Stimulated activated CD4-positive, alpha-beta T cell treated with anti-CD3 and anti-CD28 coated beads, Interleukin-2, amount 100 ng/mL, for 4 hours (primary cell): ENCODE measurements around the gene LYST.
"Not testable (repeated sequence)": the region's sequence is repeated elsewhere in the genome, so short reads cannot be mapped to it uniquely, and the experiment has no call there.

ENCODE experiments used
- DNase-seq: peaks from one replicate; pipeline ENCODE4 v3.0.0-alpha.2; 2020; ENCODE audit warnings: low read depth

The LYST gene

GRCh38 chr1:235822685-235823084, 44.0 kb downstream of the LYST start:
- no peak for DNase-seq

GRCh38 chr1:235821361-235821981, 45.2 kb downstream of the LYST start:
- DNase-seq = no peak

GRCh38 chr1:235820061-235820460, 46.6 kb downstream of the LYST start:
- no peak for DNase-seq

- DNase-seq = no peak
Measured at GRCh38 chr1:235818632-235819136, 48.0 kb downstream of the LYST start.

- DNase-seq = no peak
Measured at GRCh38 chr1:235817101-235817728, 49.5 kb downstream of the LYST start.

GRCh38 chr1:235809688-235810397, 56.9 kb downstream of the LYST start:
- DNase-seq = no peak

- DNase-seq = no peak
Measured at GRCh38 chr1:235808223-235808622, 58.5 kb downstream of the LYST start.

- DNase-seq = no peak
Measured at GRCh38 chr1:235806123-235806522, 60.6 kb downstream of the LYST start.

GRCh38 chr1:235802573-235803346, 63.9 kb downstream of the LYST start:
- DNase-seq = no peak

- DNase-seq = no peak
Measured at GRCh38 chr1:235799264-235799663, 67.4 kb downstream of the LYST start.

GRCh38 chr1:235791532-235792060, 75.1 kb downstream of the LYST start:
- no peak for DNase-seq

GRCh38 chr1:235790123-235790522, 76.6 kb downstream of the LYST start:
- no peak for DNase-seq

GRCh38 chr1:235786227-235786898, 80.3 kb downstream of the LYST start:
- not testable (repeated sequence) for DNase-seq

GRCh38 chr1:235784950-235785349, 81.8 kb downstream of the LYST start:
- DNase-seq = no peak

GRCh38 chr1:235783148-235783776, 83.4 kb downstream of the LYST start:
- no peak for DNase-seq

GRCh38 chr1:235782601-235783000, 84.1 kb downstream of the LYST start:
- no peak for DNase-seq

GRCh38 chr1:235781807-235782206, 84.9 kb downstream of the LYST start:
- no peak for DNase-seq

GRCh38 chr1:235779770-235780169, 86.9 kb downstream of the LYST start:
- DNase-seq = no peak

- DNase-seq = no peak
Measured at GRCh38 chr1:235776396-235776795, 90.3 kb downstream of the LYST start.

- no peak for DNase-seq
Measured at GRCh38 chr1:235775246-235775860, 91.4 kb downstream of the LYST start.

GRCh38 chr1:235767795-235768194, 98.9 kb downstream of the LYST start:
- DNase-seq = no peak
